Measurements from ENCODE around the gene MT1X. TPM values are rescaled to one million over a fixed set of nuclear protein-coding genes. Genes with fewer than 3 reads are reported as not detected.
"Not testable (repeated sequence)": the region's sequence is repeated elsewhere in the genome, so short reads cannot be mapped to it uniquely, and the experiment has no call there.

MT1X gene
- total and polyA plus RNA-seq, 2 experiments from 2014 or later = 293 to 942 TPM

DNA sequence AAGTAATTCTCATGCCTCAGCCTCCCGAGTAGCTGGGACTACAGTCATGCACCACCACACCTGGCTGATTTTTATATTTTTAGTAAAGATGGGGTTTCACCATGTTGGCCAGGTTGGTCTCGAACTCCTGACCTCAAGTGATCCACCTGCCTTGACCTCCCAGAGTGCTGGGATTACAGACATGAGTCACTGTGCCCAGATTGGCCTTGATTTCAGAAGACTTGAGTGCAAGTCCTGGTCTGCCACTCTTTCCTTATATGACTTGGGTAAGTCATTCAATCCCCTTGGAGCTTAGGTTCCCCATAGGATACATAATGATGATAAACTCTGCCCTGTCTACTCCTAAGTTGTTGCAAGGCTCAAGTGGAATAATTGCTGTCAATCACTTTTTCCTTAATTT, 35.3 kb downstream of the MT1X start:
- H3K36me3 ChIP-seq (ENCODE audit: insufficient read depth); H3F3A ChIP-seq (replicated peaks; ENCODE audit: low read depth); H3K4me1 ChIP-seq (ENCODE audit: insufficient read depth); H3K79me2 ChIP-seq (replicated peaks; ENCODE audit: insufficient read depth); DNase-seq (ENCODE audit: low spot score); H3K27ac Mint-ChIP-seq; H3K9me3 Mint-ChIP-seq; H3K4me3 Mint-ChIP-seq; H4K20me1 ChIP-seq (replicated peaks; ENCODE audit: insufficient read depth); H3K36me3 Mint-ChIP-seq (ENCODE audit: low read depth); H3K4me2 ChIP-seq; H3K27me3 ChIP-seq (ENCODE audit: insufficient read depth); H3K4me1 Mint-ChIP-seq; H3K27ac ChIP-seq (ENCODE audit: low read depth); H3K9me2 ChIP-seq (ENCODE audit: insufficient read depth); H3K4me3 ChIP-seq; ATAC-seq; H3K27me3 Mint-ChIP-seq (ENCODE audit: insufficient read depth, low read depth, poor library complexity); H2AFZ ChIP-seq: not testable (repeated sequence)

GRCh38 chr16:56722200-56722842, 40.1 kb downstream of the MT1X start:
- H4K20me1 ChIP-seq (replicated peaks; ENCODE audit: insufficient read depth) = no peaks in the 10 kb centered on the region
- H3K9me2 ChIP-seq (ENCODE audit: insufficient read depth) = no peaks in the 10 kb centered on the region
- H3K4me3 ChIP-seq = no peak overlapping the region
- H3K4me3 Mint-ChIP-seq = no peak overlapping the region
- no peaks in the 10 kb centered on the region for H3K4me1 Mint-ChIP-seq
- no peaks in the 10 kb centered on the region for H3K4me1 ChIP-seq (ENCODE audit: insufficient read depth)
- H3K27ac ChIP-seq (ENCODE audit: low read depth) = no peak overlapping the region
- H3K79me2 ChIP-seq (replicated peaks; ENCODE audit: insufficient read depth) = no peaks in the 10 kb centered on the region
- no peaks in the 10 kb centered on the region; the same call in 1 of the 2 replicates for H3K36me3 ChIP-seq (ENCODE audit: insufficient read depth)
- peaks cover 1% of the 10 kb centered on the region for H3K27me3 Mint-ChIP-seq (ENCODE audit: insufficient read depth, low read depth, poor library complexity)
- no peak overlapping the region for H3K27ac Mint-ChIP-seq
- H3K9me3 Mint-ChIP-seq = no peaks in the 10 kb centered on the region; the same call in 2 of the 3 replicates
- H3K4me2 ChIP-seq = no peak overlapping the region
- no peaks in the 10 kb centered on the region for H3K27me3 ChIP-seq (ENCODE audit: insufficient read depth)
- TF ChIP-seq ZNF114 (CRISPR knock-in tag; IDR thresholded peaks at IDR 0.05) = no peak
- no peak for TF ChIP-seq CREB1 (CRISPR knock-in tag; IDR thresholded peaks at IDR 0.05; ENCODE audit: low read depth)
- no peak for TF ChIP-seq EZH2phosphoT487 (IDR thresholded peaks at IDR 0.05; ENCODE audit: unreplicated experiment)
- no peak for TF ChIP-seq EZH2 (IDR thresholded peaks at IDR 0.05; ENCODE audit: low read depth, unreplicated experiment)
- no peak for TF ChIP-seq CTCF (conservative IDR thresholded peaks at IDR 0.05; ENCODE audit: low read depth in 2 of 2)
- TF ChIP-seq, protein P1, sequence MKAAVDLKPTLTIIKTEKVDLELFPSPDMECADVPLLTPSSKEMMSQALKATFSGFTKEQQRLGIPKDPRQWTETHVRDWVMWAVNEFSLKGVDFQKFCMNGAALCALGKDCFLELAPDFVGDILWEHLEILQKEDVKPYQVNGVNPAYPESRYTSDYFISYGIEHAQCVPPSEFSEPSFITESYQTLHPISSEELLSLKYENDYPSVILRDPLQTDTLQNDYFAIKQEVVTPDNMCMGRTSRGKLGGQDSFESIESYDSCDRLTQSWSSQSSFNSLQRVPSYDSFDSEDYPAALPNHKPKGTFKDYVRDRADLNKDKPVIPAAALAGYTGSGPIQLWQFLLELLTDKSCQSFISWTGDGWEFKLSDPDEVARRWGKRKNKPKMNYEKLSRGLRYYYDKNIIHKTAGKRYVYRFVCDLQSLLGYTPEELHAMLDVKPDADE (IDR thresholded peaks at IDR 0.05) = no peak
- TF ChIP-seq STAT1 (IDR thresholded peaks at IDR 0.05; ENCODE audit: unreplicated experiment) = no peak
- TF ChIP-seq JUNB (IDR thresholded peaks at IDR 0.05; ENCODE audit: unreplicated experiment) = no peak
- TF ChIP-seq NANOG (IDR thresholded peaks at IDR 0.05; ENCODE audit: borderline replicate concordance) = no peak
- TF ChIP-seq, protein P2, sequence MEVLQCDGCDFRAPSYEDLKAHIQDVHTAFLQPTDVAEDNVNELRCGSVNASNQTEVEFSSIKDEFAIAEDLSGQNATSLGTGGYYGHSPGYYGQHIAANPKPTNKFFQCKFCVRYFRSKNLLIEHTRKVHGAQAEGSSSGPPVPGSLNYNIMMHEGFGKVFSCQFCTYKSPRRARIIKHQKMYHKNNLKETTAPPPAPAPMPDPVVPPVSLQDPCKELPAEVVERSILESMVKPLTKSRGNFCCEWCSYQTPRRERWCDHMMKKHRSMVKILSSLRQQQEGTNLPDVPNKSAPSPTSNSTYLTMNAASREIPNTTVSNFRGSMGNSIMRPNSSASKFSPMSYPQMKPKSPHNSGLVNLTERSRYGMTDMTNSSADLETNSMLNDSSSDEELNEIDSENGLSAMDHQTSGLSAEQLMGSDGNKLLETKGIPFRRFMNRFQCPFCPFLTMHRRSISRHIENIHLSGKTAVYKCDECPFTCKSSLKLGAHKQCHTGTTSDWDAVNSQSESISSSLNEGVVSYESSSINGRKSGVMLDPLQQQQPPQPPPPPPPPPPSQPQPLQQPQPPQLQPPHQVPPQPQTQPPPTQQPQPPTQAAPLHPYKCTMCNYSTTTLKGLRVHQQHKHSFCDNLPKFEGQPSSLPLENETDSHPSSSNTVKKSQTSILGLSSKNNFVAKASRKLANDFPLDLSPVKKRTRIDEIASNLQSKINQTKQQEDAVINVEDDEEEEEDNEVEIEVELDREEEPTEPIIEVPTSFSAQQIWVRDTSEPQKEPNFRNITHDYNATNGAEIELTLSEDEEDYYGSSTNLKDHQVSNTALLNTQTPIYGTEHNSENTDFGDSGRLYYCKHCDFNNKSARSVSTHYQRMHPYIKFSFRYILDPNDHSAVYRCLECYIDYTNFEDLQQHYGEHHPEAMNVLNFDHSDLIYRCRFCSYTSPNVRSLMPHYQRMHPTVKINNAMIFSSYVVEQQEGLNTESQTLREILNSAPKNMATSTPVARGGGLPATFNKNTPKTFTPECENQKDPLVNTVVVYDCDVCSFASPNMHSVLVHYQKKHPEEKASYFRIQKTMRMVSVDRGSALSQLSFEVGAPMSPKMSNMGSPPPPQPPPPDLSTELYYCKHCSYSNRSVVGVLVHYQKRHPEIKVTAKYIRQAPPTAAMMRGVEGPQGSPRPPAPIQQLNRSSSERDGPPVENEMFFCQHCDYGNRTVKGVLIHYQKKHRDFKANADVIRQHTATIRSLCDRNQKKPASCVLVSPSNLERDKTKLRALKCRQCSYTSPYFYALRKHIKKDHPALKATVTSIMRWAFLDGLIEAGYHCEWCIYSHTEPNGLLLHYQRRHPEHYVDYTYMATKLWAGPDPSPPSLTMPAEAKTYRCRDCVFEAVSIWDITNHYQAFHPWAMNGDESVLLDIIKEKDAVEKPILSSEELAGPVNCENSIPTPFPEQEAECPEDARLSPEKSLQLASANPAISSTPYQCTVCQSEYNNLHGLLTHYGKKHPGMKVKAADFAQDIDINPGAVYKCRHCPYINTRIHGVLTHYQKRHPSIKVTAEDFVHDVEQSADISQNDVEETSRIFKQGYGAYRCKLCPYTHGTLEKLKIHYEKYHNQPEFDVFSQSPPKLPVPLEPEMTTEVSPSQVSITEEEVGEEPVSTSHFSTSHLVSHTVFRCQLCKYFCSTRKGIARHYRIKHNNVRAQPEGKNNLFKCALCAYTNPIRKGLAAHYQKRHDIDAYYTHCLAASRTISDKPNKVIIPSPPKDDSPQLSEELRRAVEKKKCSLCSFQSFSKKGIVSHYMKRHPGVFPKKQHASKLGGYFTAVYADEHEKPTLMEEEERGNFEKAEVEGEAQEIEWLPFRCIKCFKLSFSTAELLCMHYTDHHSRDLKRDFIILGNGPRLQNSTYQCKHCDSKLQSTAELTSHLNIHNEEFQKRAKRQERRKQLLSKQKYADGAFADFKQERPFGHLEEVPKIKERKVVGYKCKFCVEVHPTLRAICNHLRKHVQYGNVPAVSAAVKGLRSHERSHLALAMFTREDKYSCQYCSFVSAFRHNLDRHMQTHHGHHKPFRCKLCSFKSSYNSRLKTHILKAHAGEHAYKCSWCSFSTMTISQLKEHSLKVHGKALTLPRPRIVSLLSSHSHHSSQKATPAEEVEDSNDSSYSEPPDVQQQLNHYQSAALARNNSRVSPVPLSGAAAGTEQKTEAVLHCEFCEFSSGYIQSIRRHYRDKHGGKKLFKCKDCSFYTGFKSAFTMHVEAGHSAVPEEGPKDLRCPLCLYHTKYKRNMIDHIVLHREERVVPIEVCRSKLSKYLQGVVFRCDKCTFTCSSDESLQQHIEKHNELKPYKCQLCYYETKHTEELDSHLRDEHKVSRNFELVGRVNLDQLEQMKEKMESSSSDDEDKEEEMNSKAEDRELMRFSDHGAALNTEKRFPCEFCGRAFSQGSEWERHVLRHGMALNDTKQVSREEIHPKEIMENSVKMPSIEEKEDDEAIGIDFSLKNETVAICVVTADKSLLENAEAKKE (CRISPR knock-in tag; IDR thresholded peaks at IDR 0.05) = no peak
- TF ChIP-seq ZNF331 (CRISPR knock-in tag; IDR thresholded peaks at IDR 0.05; ENCODE audit: low read depth) = no peak
- H2AFZ ChIP-seq = no peak overlapping the region
- ATAC-seq (no peak), DNase-seq (ENCODE audit: low spot score) (no peak)
- no peaks in the 10 kb centered on the region for H3F3A ChIP-seq (replicated peaks; ENCODE audit: low read depth)
- no peaks in the 10 kb centered on the region for H3K36me3 Mint-ChIP-seq (ENCODE audit: low read depth)
